Measurements from ENCODE around the gene FAM110D. TPM values are rescaled to one million over a fixed set of nuclear protein-coding genes. Genes with fewer than 3 reads are reported as not detected.

FAM110D gene
- total RNA-seq, 1 experiment from 2014 or later = not detected

- DNase-seq (ENCODE audit: low read depth) = no peak
Observed at GRCh38 chr1:26163684-26164035, 4.8 kb downstream of the FAM110D start.

GRCh38 chr1:26164036-26164860, 5.4 kb downstream of the FAM110D start:
- no peak for DNase-seq (ENCODE audit: low read depth)

DNA sequence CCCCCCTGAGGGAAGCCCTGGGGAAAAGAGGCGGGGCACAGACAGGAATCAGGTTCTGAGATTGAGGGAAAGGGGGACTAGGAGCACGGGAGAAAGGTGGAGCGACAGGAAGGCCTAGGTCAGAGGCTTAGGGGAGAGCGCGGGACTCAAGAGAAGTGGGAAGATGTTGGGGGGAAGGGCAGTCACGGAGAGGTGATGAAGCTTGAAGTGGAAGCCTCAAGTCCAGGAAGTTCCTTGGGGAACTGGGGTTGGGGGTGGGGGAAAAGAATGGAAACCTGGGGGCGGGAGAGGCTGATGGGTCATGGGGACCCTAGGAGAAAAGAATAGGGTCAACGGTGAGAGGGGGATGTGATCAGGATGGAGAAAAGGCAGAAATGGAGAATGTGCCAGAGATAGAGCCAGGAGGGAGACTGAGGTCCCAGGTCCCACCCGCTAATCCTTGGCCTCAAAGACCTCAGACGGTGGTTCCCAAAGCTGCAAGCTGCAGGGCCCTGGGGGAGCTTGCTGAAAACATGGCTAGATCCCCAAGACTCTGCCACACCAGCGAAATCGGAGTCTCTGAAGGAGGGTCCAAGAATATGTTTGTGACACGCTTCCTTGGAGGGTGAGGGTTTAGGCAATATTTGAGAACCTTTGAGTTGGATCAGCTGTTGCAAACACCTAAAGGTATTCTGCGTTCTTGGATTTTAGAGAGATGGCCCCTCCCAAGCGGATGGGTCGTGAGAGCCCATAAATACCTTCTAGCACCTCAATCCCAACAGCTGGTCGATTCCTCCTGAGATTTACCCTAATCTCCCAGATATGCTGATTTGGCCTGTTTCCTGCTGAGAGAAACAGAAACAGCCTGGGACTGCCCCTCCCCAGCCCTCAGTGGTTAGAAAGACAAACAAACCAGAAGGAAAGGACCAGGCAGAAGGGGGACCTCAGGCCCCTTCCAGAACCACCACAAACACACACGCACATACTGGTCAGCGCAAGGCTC, 6.3 kb downstream of the FAM110D start:
- no peak for DNase-seq (ENCODE audit: low read depth)

GRCh38 chr1:26166719-26167281, 7.9 kb downstream of the FAM110D start:
- no peak for DNase-seq (ENCODE audit: low read depth)

GRCh38 chr1:26168410-26169197, 9.7 kb downstream of the FAM110D start, which contains the start of gene C1orf232:
C1orf232 (minus strand) TSS chr1:26168963; CDS start chr1:26168499, 464 bp downstream.
- no peak for DNase-seq (ENCODE audit: low read depth)

DNA sequence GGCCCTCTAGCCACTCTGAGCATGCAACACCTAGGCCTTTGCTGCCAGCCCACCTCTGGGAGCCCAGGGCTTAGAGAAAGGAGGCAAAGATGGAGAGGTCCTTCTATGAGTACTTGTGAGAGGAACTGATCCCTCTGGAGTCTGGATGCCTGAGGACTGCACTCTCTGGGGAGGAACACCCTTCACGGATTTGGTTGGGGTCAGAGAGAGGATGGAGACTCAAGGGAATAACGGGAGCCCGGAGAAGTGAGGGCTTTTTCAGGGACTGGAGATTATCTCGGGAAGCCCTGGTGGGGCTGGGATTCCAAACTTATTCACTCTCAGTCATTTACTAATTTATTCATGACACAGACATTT, 10.3 kb downstream of the FAM110D start:
- DNase-seq (ENCODE audit: low read depth) = no peak

DNA sequence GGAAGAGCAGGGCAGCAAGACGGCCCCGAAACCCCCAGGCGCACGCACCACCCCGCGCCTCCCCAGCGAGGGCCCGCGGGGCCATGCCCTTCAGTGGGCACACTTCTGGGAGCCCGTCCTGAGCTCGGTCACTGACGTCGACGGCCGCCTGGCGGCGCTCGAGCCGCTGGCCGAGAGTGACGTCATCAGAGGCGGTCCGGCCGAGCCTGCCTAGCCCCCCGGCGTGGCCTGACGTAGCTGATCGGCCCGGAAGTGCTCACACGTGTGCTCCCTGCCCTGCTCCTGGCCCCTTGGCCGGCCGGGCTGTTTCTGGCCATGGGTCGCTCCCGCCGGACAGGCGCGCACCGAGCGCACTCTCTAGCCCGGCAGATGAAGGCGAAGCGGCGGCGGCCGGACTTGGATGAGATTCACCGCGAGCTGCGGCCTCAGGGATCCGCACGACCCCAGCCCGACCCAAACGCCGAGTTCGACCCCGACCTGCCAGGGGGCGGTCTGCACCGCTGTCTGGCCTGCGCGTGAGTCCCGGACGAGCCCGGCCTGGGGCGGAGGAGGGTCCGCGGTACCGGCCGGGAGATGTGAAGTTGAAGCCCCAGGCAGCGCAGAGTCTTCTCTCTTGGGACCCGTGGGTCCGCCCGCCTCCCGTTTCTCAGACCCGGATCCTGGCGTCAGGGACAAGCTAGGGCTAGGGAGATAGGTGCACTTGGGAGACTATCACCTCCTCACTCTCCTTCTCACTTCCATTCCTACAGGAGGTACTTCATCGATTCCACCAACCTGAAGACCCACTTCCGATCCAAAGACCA, 11.0 kb downstream of the FAM110D start, which contains the start of gene ZNF593:
ZNF593 (plus strand) TSS at position 240 of the 803 bp plus-strand sequence; CDS start at position 316, 76 bp downstream.
- peak; percentile 89 for DNase-seq (ENCODE audit: low read depth)

- no peak for DNase-seq (ENCODE audit: low read depth)
Observed at GRCh38 chr1:26170472-26170821, 11.6 kb downstream of the FAM110D start.

GRCh38 chr1:26171084-26172072, 12.5 kb downstream of the FAM110D start, which contains the start of gene ZNF593OS:
ZNF593OS (minus strand) TSS chr1:26171832; CDS start chr1:26171661, 171 bp downstream.
- DNase-seq (ENCODE audit: low read depth) = no peak

GRCh38 chr1:26175346-26175745, 16.5 kb downstream of the FAM110D start:
- no peak for DNase-seq (ENCODE audit: low read depth)

DNA sequence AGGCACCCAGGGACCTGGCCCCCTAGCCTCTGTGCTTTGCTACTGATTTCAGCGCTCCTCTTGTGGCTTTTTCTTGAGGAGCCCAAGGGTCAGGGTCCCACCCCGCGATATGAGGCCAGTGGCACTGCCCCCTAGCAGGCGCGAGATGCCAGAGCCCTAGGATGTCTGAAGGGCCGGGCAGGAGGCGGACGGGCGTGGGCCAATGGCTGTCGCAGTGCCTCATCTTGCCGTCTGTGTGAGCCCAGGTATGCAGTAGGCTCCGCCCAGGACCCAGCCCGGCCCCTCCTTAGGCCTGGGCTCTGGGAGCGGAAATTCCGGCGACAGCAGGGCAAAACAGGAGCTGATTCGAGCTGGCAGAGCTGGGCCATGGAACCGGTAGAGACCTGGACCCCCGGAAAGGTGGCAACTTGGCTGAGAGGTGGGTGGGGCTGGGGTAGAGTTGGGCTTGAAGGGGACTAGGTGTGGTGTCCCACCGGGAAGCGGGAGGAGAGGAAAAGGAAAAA, 18.4 kb downstream of the FAM110D start, which contains the start of gene CNKSR1:
CNKSR1 (plus strand) TSS at position 310 of the 503 bp plus-strand sequence; CDS start at position 367, 57 bp downstream.
- no peak for DNase-seq (ENCODE audit: low read depth)

- DNase-seq (ENCODE audit: low read depth) = no peak
Observed at GRCh38 chr1:26180010-26180506, 21.2 kb downstream of the FAM110D start.

DNA sequence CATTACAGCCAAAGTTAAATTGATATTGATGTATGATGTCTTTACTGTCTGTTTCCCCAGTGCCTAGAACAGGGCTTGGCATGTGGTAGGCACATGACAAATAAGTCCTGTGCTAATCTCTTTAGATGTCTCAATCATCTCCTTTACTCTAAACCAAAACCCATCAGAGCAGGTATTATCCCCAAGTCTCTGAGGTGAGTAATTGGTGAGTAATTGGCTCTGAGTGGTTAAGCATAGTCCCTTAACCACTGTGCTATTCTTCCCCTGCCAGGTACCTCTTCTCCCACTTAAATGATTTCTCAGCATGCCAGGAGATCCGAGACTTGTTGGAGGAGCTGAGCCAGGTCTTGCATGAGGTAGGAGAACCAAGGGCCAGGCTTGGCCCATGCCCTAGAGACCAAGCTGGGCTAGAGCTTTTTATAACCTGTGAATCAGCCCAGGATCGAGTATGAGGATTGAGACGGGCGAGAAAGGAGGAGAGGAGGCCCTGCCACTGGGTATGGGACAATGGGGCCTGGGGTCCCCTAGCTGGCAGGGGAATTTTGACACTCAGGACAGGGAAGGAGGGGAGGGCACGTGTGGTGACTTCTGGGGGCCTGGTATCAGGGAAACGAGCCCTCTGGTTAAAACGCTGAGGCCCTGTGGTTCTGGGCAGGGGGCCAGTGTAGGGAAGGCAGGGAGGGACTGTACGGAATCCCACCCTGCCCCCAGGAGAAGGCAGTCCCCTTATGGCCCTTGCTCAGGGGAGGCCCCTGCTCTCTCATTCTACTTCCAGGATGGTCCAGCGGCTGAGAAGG, 22.9 kb downstream of the FAM110D start:
- no peak for DNase-seq (ENCODE audit: low read depth)

- DNase-seq (ENCODE audit: low read depth) = no peak
Observed at GRCh38 chr1:26182383-26182696, 23.5 kb downstream of the FAM110D start.

DNA sequence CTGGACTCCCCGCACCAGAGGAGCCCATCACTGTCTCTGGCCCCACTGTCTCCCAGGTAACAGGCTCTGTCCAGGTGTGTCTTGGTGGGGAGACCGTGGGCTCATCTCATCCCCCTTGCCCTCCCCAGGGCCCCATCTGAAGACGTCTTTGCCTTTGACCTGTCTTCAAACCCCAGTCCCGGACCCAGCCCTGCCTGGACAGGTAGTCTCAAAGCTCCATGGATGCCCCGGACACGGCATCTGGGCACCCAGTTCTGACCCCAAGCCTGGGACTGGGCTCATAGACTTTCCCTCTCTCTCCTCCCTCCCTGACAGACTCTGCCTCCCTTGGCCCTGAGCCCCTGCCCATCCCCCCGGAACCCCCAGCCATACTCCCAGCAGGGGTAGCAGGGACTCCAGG, 25.2 kb downstream of the FAM110D start:
- no peak for DNase-seq (ENCODE audit: low read depth)

GRCh38 chr1:26184883-26185282, 26.0 kb downstream of the FAM110D start:
- DNase-seq (ENCODE audit: low read depth) = no peak

DNA sequence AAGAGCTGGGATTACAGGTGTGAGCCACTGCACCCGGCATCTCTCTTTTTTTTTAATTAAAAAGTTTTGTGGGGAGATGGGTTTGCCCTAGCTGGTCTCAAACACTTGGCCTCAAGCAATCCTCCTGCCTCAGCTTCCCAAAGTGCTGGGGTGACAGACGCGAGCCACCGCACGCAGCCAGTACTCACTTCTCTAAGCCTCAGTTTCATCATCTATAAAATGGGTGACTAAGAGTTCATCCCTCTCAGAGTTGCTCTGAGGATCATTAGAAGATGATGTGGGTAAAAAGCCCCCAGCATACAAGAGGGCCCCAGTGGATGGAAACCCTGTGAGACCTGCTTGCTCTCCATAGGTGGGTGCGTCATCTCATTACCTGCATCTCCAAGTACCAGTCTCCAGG, 29.0 kb downstream of the FAM110D start:
- DNase-seq (ENCODE audit: low read depth) = no peak

DNA sequence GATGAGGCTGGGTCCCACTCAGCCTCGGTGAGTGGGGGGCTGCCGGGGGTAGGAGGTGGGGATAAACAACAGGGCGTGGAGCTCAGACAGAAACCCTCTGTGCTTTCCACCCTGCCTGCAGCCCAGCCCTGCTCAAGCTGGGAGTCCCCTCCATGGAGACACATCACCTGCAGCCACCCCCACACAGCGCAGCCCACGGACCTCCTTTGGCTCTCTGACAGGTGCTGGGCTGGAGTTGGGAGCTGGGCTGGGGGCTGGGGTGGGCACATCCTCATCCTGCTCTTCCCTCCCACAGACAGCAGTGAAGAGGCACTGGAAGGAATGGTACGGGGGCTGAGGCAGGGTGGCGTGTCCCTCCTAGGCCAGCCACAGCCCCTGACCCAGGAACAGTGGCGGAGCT, 29.6 kb downstream of the FAM110D start:
- no peak for DNase-seq (ENCODE audit: low read depth)
